BLaER1 treated with 17β-estradiol and CSF1 and Interleukin-3, amounts not matched to agents 10 nM and 100 nM (cell line): ENCODE results near the gene MLN.

Source experiments
- H3K27ac ChIP-seq, 11 experiments: shearing (Covaris generic); formaldehyde crosslinking; 2 replicates each; pipeline ENCODE4 v1.8.1; 2022
- H3K27me3 ChIP-seq, 11 experiments: shearing (Covaris generic); formaldehyde crosslinking; 2 replicates each; pipeline ENCODE4 v1.8.1; 2022
- H3K36me3 ChIP-seq, 11 experiments: shearing (Covaris generic); formaldehyde crosslinking; 2 replicates each; pipeline ENCODE4 v1.8.1; 2022
- H3K4me1 ChIP-seq, 10 experiments: shearing (Covaris generic); formaldehyde crosslinking; 2 replicates each; pipeline ENCODE4 v1.8.1; 2022
- H3K4me2 ChIP-seq, 11 experiments: shearing (Covaris generic); formaldehyde crosslinking; 2 replicates each; pipeline ENCODE4 v1.8.1; 2022
- H3K4me3 ChIP-seq, 10 experiments: shearing (Covaris generic); formaldehyde crosslinking; 2 replicates each; pipeline ENCODE4 v1.8.1; 2022
- H3K9ac ChIP-seq, 11 experiments: shearing (Covaris generic); formaldehyde crosslinking; 2 replicates each; pipeline ENCODE4 v1.8.1; 2022
- H3K9me3 ChIP-seq, 11 experiments: shearing (Covaris generic); formaldehyde crosslinking; replicated peaks in 1 of 11; 2 replicates each; pipeline ENCODE4 v1.8.1; 2022
- H4K20me1 ChIP-seq, 11 experiments: shearing (Covaris generic); formaldehyde crosslinking; 2 replicates each; pipeline ENCODE4 v1.8.1; 2022
- Cebpa-rat ChIP-seq, 11 experiments: shearing (Covaris generic); IDR thresholded peaks; 2 replicates each; pipeline ENCODE4 v1.8.1; 2022

MLN gene

GRCh38 chr6:33800248-33800969, 3.4 kb downstream of the MLN start:
- Histone ChIP-seq H3K4me3 (no peak overlapping the region), H3K36me3 (no peaks in the 10 kb centered on the region), H3K27me3 (no peaks in the 10 kb centered on the region), H3K9me3 (no peaks in the 10 kb centered on the region), H3K4me1 (peaks cover 0 to 12% (median 7%) of the 10 kb centered on the region in 10 experiments; a peak in 11 of 20 replicates), H3K9ac (no peak overlapping the region), H3K27ac (no peak overlapping the region), H3K4me2 (no peak overlapping the region), H4K20me1 (peaks cover 0 to 5% (median 0%) of the 10 kb centered on the region in 11 experiments; a peak in 3 of 22 replicates)
- TF ChIP-seq Cebpa-rat (IDR thresholded peaks at IDR 0.05), result no peak

- Histone ChIP-seq H3K4me2 (no peak overlapping the region), H3K36me3 (no peaks in the 10 kb centered on the region), H3K4me1 (peaks cover 0 to 15% (median 7%) of the 10 kb centered on the region in 10 experiments; a peak in 11 of 20 replicates), H3K9me3 (no peaks in the 10 kb centered on the region), H3K9ac (no peak overlapping the region), H3K27me3 (no peaks in the 10 kb centered on the region), H3K27ac (no peak overlapping the region), H4K20me1 (peaks cover 0 to 9% (median 0%) of the 10 kb centered on the region in 11 experiments; a peak in 3 of 22 replicates), H3K4me3 (no peak overlapping the region)
- TF ChIP-seq Cebpa-rat (IDR thresholded peaks at IDR 0.05), result no peak
Observed at GRCh38 chr6:33799454-33800113, 4.2 kb downstream of the MLN start.

- no peaks in the 10 kb centered on the region for H3K36me3 ChIP-seq
- no peaks in the 10 kb centered on the region for H3K27me3 ChIP-seq
- H3K4me1 ChIP-seq, result peaks cover 0 to 15% (median 7%) of the 10 kb centered on the region in 10 experiments; a peak in 11 of 20 replicates
- H3K4me2 ChIP-seq, result peak overlapping the region in 9 of 11 experiments; percentile 5 to 49 (median 23); a peak in 13 of 22 replicates
- peaks cover 0 to 12% (median 0%) of the 10 kb centered on the region in 11 experiments; a peak in 4 of 22 replicates for H4K20me1 ChIP-seq
- H3K27ac ChIP-seq, result no peak overlapping the region
- no peak for TF ChIP-seq Cebpa-rat (IDR thresholded peaks at IDR 0.05)
- H3K4me3 ChIP-seq, result no peak overlapping the region
- H3K9ac ChIP-seq, result no peak overlapping the region
- H3K9me3 ChIP-seq, result no peaks in the 10 kb centered on the region
Observed at GRCh38 chr6:33798343-33798848, 5.4 kb downstream of the MLN start.

GRCh38 chr6:33797626-33798342, 6.0 kb downstream of the MLN start:
- Histone ChIP-seq H3K36me3 (no peaks in the 10 kb centered on the region), H3K4me3 (no peak overlapping the region), H3K27ac (no peak overlapping the region), H3K4me1 (peaks cover 0 to 15% (median 7%) of the 10 kb centered on the region in 10 experiments; a peak in 11 of 20 replicates), H3K9ac (no peak overlapping the region), H4K20me1 (peaks cover 0 to 17% (median 0%) of the 10 kb centered on the region in 11 experiments; a peak in 5 of 22 replicates), H3K9me3 (no peaks in the 10 kb centered on the region), H3K4me2 (peak overlapping the region in 9 of 11 experiments; percentile 5 to 49 (median 23); a peak in 13 of 22 replicates), H3K27me3 (no peaks in the 10 kb centered on the region)
- TF ChIP-seq Cebpa-rat (IDR thresholded peaks at IDR 0.05), result no peak

GRCh38 chr6:33794910-33795623, 8.7 kb downstream of the MLN start:
- TF ChIP-seq Cebpa-rat (IDR thresholded peaks at IDR 0.05), result no peak
- Histone ChIP-seq H3K9ac (no peak overlapping the region), H3K27me3 (no peaks in the 10 kb centered on the region), H3K4me2 (no peak overlapping the region), H3K9me3 (no peaks in the 10 kb centered on the region), H4K20me1 (peaks cover 0 to 18% (median 0%) of the 10 kb centered on the region in 11 experiments; a peak in 5 of 22 replicates), H3K36me3 (no peaks in the 10 kb centered on the region), H3K4me1 (peaks cover 0 to 27% (median 20%) of the 10 kb centered on the region in 10 experiments; a peak in 14 of 20 replicates), H3K27ac (no peak overlapping the region), H3K4me3 (no peak overlapping the region)

- peaks cover 0 to 13% (median 0%) of the 10 kb centered on the region in 11 experiments; a peak in 6 of 22 replicates for H4K20me1 ChIP-seq
- H3K9me3 ChIP-seq, result no peaks in the 10 kb centered on the region
- H3K27me3 ChIP-seq, result no peaks in the 10 kb centered on the region
- peaks cover 8 to 28% (median 21%) of the 10 kb centered on the region in 10 experiments for H3K4me1 ChIP-seq
- no peak overlapping the region for H3K4me2 ChIP-seq
- no peak overlapping the region for H3K27ac ChIP-seq
- no peak for TF ChIP-seq Cebpa-rat (IDR thresholded peaks at IDR 0.05)
- no peaks in the 10 kb centered on the region for H3K36me3 ChIP-seq
- H3K9ac ChIP-seq, result no peak overlapping the region
- no peak overlapping the region for H3K4me3 ChIP-seq
Observed at GRCh38 chr6:33792981-33793380, 10.8 kb downstream of the MLN start.

- H3K27me3 ChIP-seq, result no peaks in the 10 kb centered on the region
- H3K4me2 ChIP-seq, result peak overlapping the region in 7 of 11 experiments; percentile 1 to 48 (median 33); a peak in 8 of 22 replicates
- peaks cover 20 to 36% (median 31%) of the 10 kb centered on the region in 10 experiments for H3K4me1 ChIP-seq
- H3K9me3 ChIP-seq, result no peaks in the 10 kb centered on the region
- no peak overlapping the region for H3K4me3 ChIP-seq
- no peak overlapping the region for H3K27ac ChIP-seq
- H3K36me3 ChIP-seq, result peaks cover 0 to 6% (median 2%) of the 10 kb centered on the region in 11 experiments; a peak in 5 of 22 replicates
- peaks cover 12 to 27% (median 12%) of the 10 kb centered on the region in 11 experiments; a peak in 18 of 22 replicates for H4K20me1 ChIP-seq
- no peak overlapping the region for H3K9ac ChIP-seq
- TF ChIP-seq Cebpa-rat (IDR thresholded peaks at IDR 0.05), result no peak
Observed at GRCh38 chr6:33791620-33792019, 12.2 kb downstream of the MLN start.

GRCh38 chr6:33790910-33791309, 12.9 kb downstream of the MLN start:
- H3K27ac ChIP-seq, result no peak overlapping the region
- no peaks in the 10 kb centered on the region for H3K27me3 ChIP-seq
- H3K4me1 ChIP-seq, result peaks cover 27 to 43% (median 38%) of the 10 kb centered on the region in 10 experiments
- H3K9me3 ChIP-seq, result no peaks in the 10 kb centered on the region
- H3K9ac ChIP-seq, result no peak overlapping the region
- no peak overlapping the region for H3K4me3 ChIP-seq
- H3K36me3 ChIP-seq, result peaks cover 0 to 13% (median 9%) of the 10 kb centered on the region in 11 experiments; a peak in 7 of 22 replicates
- no peak for TF ChIP-seq Cebpa-rat (IDR thresholded peaks at IDR 0.05)
- H3K4me2 ChIP-seq, result peak overlapping the region in 6 of 11 experiments; percentile 9 to 48 (median 33); a peak in 10 of 22 replicates
- H4K20me1 ChIP-seq, result peaks cover 19 to 34% (median 20%) of the 10 kb centered on the region in 11 experiments; a peak in 20 of 22 replicates
